A549 (cell line): Measurements from ENCODE around the gene CACNA1C.

Experiments
- HOXA7 ChIP-seq: fragments of 250-450 bp; sonication (Bioruptor Pico); IDR thresholded peaks from 2 replicates; pipeline ENCODE4 v1.5.0; 2020; ENCODE audit warnings: mild to moderate bottlenecking, moderate library complexity
- POLR2A ChIP-seq: IDR thresholded peaks from 2 replicates; pipeline ENCODE4 v1.6.1; 2012; ENCODE audit warnings: mild to moderate bottlenecking, low read length
- RCOR1 ChIP-seq: fragments of 150-350 bp; IDR thresholded peaks from 2 replicates; pipeline ENCODE4 v1.6.1; 2014; ENCODE audit warnings: antibody characterized with exemption, low read length, low read depth
- TF ChIP-seq, protein P1 (sequence below): fragments of >200 bp; sonication (Bioruptor Twin); formaldehyde crosslinking; IDR thresholded peaks from 3 replicates; pipeline ENCODE4 v1.5.1; 2016

DNA sequence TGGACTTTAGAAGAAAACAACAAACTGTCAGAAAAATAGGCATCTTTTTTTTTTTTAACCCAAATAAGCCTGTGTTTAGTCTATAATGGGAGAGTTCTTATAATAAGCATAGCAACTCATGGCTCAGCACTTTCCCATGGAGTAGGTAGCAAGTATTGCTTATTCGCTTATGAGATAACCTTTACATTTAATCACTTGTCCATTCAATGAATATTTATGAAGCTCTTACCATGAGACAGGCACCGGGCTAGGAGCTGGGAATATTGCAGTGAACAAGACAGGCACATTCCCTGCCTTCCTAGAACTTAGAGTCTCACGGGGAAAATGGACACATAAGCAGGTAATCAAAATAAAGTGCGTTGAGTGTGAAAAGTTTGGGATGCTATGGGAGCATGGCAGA is 38.6 kb upstream of the CACNA1C start:
- no peak for TF ChIP-seq RCOR1
- TF ChIP-seq HOXA7 (CRISPR knock-in tag) = no peak
- TF ChIP-seq, protein P1, sequence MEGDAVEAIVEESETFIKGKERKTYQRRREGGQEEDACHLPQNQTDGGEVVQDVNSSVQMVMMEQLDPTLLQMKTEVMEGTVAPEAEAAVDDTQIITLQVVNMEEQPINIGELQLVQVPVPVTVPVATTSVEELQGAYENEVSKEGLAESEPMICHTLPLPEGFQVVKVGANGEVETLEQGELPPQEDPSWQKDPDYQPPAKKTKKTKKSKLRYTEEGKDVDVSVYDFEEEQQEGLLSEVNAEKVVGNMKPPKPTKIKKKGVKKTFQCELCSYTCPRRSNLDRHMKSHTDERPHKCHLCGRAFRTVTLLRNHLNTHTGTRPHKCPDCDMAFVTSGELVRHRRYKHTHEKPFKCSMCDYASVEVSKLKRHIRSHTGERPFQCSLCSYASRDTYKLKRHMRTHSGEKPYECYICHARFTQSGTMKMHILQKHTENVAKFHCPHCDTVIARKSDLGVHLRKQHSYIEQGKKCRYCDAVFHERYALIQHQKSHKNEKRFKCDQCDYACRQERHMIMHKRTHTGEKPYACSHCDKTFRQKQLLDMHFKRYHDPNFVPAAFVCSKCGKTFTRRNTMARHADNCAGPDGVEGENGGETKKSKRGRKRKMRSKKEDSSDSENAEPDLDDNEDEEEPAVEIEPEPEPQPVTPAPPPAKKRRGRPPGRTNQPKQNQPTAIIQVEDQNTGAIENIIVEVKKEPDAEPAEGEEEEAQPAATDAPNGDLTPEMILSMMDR = no peak
- TF ChIP-seq POLR2A = no peak
